Fibroblast of villous mesenchyme (primary cell): ENCODE data around the gene CZIB. TPM values are rescaled to one million over a fixed set of nuclear protein-coding genes. Genes with fewer than 3 reads are reported as not detected.
"Not testable (repeated sequence)": the region's sequence is repeated elsewhere in the genome, so short reads cannot be mapped to it uniquely, and the experiment has no call there.

ENCODE experiments used
- DNase-seq: peaks from one replicate; pipeline ENCODE4 v3.0.0-alpha.2; 2010; ENCODE audit warnings: low read depth
- H3K4me3 ChIP-seq: 2 replicates; pipeline ENCODE4 v1.5.1; 2011; ENCODE audit warnings: low read depth, mild to moderate bottlenecking, low read length
- total RNA-seq: library from RNA; depleted of rRNA; stranded (reverse); fragments of >200 nt; gene quantifications from 2 replicates; pipeline ENCODE4 v1.2.3, GENCODE V29; 2012
- TF ChIP-seq, protein P1 (sequence below): IDR thresholded peaks from 2 replicates; pipeline ENCODE4 v1.5.1; 2012; ENCODE audit warnings: low read depth, mild to moderate bottlenecking, low read length; ENCODE audit not compliant: insufficient read depth

Gene CZIB
- total RNA-seq, 1 donor, result 39.7 TPM

DNA sequence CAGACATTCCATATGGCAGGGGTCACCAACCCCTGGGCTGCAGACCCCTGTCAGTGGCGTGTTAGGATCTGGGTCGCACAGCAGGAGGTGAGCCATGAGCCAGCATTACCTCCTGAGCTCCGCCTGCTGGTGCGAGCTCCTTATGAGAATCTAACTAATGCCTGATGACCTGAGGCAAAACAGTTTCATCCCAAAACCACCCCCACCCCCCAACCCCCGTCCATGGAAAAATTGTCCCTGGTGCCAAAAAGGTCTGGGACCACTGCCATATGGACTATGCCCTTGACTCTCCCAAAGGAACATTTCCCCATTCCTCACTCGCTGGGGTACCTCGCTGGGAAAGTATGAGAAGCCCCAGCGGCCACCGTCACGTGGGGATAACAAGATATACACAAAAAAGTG is 30.2 kb downstream of the CZIB start:
- no peak for DNase-seq
- TF ChIP-seq, protein P1, sequence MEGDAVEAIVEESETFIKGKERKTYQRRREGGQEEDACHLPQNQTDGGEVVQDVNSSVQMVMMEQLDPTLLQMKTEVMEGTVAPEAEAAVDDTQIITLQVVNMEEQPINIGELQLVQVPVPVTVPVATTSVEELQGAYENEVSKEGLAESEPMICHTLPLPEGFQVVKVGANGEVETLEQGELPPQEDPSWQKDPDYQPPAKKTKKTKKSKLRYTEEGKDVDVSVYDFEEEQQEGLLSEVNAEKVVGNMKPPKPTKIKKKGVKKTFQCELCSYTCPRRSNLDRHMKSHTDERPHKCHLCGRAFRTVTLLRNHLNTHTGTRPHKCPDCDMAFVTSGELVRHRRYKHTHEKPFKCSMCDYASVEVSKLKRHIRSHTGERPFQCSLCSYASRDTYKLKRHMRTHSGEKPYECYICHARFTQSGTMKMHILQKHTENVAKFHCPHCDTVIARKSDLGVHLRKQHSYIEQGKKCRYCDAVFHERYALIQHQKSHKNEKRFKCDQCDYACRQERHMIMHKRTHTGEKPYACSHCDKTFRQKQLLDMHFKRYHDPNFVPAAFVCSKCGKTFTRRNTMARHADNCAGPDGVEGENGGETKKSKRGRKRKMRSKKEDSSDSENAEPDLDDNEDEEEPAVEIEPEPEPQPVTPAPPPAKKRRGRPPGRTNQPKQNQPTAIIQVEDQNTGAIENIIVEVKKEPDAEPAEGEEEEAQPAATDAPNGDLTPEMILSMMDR, result no peak

DNA sequence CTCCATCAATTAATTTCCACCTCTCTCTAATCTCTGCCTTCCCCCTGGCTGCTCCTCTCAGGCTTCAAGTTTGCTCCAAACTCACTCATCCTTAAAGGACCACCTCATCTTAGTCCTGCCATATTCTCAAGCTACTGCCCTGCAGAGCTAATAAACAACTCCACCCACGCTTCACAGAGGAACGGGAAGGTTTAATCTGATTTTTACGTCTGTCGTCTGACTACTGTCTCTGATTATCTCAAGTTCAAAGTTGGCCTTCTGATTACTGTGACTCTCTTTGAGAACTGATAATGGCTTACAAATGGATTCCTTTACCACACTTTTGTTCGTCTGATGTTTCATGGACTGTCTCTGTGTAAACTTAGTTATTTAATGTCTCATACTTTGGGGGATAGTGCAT is 31.4 kb downstream of the CZIB start:
- TF ChIP-seq, protein P1, result no peak
- peak; percentile 11 for DNase-seq
- no peak overlapping the region for H3K4me3 ChIP-seq

More for the DNA sequence above, 30.2 kb downstream of the CZIB start:
- H3K4me3 ChIP-seq, result no peak overlapping the region

DNA sequence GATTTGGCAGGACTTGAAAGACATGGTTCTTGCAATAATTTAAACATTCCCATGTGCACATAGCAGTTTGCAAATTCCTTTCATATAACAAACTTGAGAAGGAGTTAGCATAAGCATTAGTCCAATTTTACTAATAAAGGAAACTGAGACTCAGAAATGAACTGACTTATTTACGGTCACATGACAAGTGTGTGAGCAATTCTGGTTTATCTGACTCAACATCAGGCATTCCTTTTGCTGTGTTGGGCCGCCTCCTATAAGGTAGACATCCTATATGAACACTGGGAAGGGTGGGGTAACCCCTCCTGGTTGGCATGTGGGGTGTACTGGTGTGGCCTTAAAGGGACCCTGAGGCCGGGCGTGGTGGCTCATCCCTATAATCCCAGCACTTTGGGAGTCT is 32.3 kb downstream of the CZIB start:
- no peak for DNase-seq
- no peak overlapping the region for H3K4me3 ChIP-seq
- TF ChIP-seq, protein P1, result no peak

DNA sequence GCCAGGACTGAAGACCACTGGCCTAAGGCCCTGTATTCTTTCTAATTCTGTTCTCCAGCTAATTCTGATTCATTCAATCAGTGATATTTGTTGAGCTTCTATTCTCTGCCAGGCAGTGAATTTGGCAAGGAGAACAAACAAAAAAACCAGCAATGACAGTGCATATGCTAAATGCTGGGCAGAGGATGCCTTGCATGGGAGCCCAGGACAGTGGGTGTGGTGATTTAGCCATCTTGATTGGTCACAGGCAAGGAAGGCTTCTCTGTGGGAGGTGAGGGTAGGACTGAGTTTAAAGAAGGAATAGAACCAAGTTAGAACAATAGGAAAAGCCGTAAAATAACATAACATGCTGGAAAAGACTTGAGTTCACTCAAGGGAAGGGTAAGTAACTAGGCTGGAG is 33.0 kb downstream of the CZIB start:
- DNase-seq, result no peak
- H3K4me3 ChIP-seq, result no peak overlapping the region
- TF ChIP-seq, protein P1, result no peak

DNA sequence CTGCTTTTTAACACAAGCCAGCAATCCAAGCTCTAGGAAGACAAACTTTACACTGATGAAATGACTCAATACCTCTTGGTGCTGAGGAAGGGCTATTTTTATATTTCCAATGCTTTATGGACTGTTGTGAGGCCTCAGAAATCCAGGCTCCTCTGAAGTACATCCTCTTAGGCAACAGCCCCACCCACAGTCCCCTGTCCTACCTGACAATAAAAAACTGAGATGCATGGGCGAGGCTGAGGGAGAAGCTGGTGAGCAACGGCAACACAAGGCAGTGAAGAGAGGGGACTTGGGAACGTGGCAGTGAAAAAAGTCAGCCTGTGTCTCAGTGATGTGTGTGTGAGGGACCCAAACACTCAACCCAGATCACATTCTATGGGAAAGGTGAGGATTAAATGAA is 33.9 kb downstream of the CZIB start:
- no peak overlapping the region for H3K4me3 ChIP-seq
- TF ChIP-seq, protein P1, result no peak
- DNase-seq, result no peak

- DNase-seq, H3K4me3 ChIP-seq: not testable (repeated sequence)
Measured at GRCh38 chr1:53185955-53186297, 34.5 kb downstream of the CZIB start.

DNA sequence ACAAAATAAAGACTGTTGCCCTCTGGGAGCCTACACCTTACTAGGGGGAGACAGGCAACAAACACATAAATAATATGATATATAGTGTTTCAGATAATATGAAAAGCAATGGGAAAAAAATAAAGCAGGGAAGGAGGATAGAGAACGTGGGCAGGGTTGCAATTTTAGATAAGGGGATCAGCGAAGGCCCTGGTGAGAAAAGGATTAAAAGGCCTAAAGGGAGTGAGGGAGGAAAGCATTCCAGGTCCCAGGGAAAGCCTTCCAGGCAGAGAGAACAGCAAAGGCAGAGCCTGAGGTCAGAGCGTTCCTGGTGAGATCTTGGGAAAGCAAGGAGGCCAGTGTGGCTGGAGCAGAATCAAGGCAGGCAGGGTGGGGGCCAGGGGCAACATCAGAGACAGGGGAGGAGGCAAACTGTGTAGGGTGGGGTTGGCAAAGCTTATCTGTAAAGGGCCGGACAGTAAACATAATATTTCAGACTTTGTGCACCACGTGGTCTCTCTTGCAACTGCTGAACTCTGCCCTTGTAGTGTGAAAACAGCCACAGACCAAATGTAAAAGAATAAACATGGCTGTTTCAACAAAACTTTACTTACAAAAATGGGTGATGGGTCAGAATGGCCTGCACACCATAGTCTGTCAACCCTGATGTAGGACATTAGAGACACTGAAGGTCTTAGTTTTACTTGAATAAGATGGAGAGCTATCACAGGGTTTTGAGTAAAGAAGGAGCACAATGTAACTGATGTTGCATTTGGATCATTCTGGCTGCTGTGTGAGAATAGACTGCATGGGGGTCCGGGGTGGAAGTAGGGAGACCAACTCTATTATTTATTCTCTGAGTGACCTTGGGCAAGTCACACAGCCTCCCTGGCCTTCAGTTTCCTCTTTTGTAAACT is 37.1 kb downstream of the CZIB start:
- no peak overlapping the region for H3K4me3 ChIP-seq
- peak; percentile 99 for DNase-seq
- TF ChIP-seq, protein P1, result no peak
